OCI-LY3 (cell line): ENCODE data around the gene KCNA2.

Experiments used
- EZH2phosphoT487 ChIP-seq: fragments of 200-600 bp; shearing (Covaris generic); IDR thresholded peaks from 2 replicates; pipeline ENCODE4 v1.6.1; 2018; ENCODE audit warnings: antibody characterized with exemption, mixed run types, low read depth
- TF ChIP-seq, protein P1 (sequence below): fragments of 200-600, 300-600 bp; sonication (generic); IDR thresholded peaks from 2 replicates; pipeline ENCODE4 v1.5.1; 2014; ENCODE audit warnings: antibody characterized with exemption, low read length, low read depth

DNA sequence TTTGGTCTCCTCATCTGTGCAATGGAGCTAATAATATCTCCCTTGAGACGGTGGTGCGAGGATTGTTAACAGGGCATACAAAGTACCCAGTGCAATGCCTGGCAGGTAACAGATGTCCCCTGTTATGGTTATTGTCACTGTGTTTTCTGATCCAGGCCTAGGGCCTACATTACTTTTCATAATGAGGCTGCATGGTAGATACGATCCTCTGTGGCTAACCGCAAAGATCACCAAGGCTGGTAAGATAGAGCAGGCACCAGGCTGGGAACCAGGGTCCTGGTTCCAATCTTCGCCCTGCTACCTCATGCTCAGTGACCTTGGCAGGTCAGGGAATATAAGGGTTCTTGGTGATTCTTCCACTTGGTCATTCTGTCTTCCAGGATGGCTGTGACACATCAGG is 22.7 kb downstream of the KCNA2 start:
- TF ChIP-seq, protein P1, sequence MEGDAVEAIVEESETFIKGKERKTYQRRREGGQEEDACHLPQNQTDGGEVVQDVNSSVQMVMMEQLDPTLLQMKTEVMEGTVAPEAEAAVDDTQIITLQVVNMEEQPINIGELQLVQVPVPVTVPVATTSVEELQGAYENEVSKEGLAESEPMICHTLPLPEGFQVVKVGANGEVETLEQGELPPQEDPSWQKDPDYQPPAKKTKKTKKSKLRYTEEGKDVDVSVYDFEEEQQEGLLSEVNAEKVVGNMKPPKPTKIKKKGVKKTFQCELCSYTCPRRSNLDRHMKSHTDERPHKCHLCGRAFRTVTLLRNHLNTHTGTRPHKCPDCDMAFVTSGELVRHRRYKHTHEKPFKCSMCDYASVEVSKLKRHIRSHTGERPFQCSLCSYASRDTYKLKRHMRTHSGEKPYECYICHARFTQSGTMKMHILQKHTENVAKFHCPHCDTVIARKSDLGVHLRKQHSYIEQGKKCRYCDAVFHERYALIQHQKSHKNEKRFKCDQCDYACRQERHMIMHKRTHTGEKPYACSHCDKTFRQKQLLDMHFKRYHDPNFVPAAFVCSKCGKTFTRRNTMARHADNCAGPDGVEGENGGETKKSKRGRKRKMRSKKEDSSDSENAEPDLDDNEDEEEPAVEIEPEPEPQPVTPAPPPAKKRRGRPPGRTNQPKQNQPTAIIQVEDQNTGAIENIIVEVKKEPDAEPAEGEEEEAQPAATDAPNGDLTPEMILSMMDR: no peak
- TF ChIP-seq EZH2phosphoT487: no peak
